Measurements from ENCODE around the gene TAF1A.

- TF ChIP-seq, protein P1, sequence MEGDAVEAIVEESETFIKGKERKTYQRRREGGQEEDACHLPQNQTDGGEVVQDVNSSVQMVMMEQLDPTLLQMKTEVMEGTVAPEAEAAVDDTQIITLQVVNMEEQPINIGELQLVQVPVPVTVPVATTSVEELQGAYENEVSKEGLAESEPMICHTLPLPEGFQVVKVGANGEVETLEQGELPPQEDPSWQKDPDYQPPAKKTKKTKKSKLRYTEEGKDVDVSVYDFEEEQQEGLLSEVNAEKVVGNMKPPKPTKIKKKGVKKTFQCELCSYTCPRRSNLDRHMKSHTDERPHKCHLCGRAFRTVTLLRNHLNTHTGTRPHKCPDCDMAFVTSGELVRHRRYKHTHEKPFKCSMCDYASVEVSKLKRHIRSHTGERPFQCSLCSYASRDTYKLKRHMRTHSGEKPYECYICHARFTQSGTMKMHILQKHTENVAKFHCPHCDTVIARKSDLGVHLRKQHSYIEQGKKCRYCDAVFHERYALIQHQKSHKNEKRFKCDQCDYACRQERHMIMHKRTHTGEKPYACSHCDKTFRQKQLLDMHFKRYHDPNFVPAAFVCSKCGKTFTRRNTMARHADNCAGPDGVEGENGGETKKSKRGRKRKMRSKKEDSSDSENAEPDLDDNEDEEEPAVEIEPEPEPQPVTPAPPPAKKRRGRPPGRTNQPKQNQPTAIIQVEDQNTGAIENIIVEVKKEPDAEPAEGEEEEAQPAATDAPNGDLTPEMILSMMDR (IDR thresholded peaks at IDR 0.05), result no peak
- TF ChIP-seq POLR2AphosphoS5 (IDR thresholded peaks at IDR 0.05) (no peak), EP300 (IDR thresholded peaks at IDR 0.05) (no peak)
Observed at GRCh38 chr1:222594789-222595188, 5.1 kb upstream of the TAF1A start.
